ENCODE results near the gene CDK14. TPM values are rescaled to one million over a fixed set of nuclear protein-coding genes. Genes with fewer than 3 reads are reported as not detected.

The CDK14 gene
- total RNA-seq, 2 donors from 2014 or later: 0.49 to 1.7 TPM

GRCh38 chr7:90582164-90582563, 14.0 kb upstream of the CDK14 start:
- no peak for ATAC-seq (replicated peaks in 1 of 2)
- H3K36me3 Mint-ChIP-seq (ENCODE audit: insufficient read depth in 2 of 2): no peaks in the 10 kb centered on the region
- H3K4me3 Mint-ChIP-seq: no peak overlapping the region
- peaks cover 0 to 3% of the 10 kb centered on the region in 2 donors for H3K9me3 Mint-ChIP-seq
- no peak for DNase-seq
- H3K27ac Mint-ChIP-seq: no peak overlapping the region
- H3K4me1 Mint-ChIP-seq (ENCODE audit: low read depth): no peaks in the 10 kb centered on the region
- peaks cover 7% of the 10 kb centered on the region for H3K27me3 Mint-ChIP-seq (ENCODE audit: low read depth)

- no peak overlapping the region for H3K27ac Mint-ChIP-seq
- ATAC-seq (replicated peaks in 1 of 2) (no peak), DNase-seq (no peak)
- peaks cover 7% of the 10 kb centered on the region for H3K27me3 Mint-ChIP-seq (ENCODE audit: low read depth)
- peaks cover 0 to 3% of the 10 kb centered on the region in 2 donors for H3K9me3 Mint-ChIP-seq
- no peaks in the 10 kb centered on the region for H3K4me1 Mint-ChIP-seq (ENCODE audit: low read depth)
- H3K36me3 Mint-ChIP-seq (ENCODE audit: insufficient read depth in 2 of 2): no peaks in the 10 kb centered on the region
- no peak overlapping the region for H3K4me3 Mint-ChIP-seq
These were observed 11.7 kb upstream of the CDK14 start for GRCh38 chr7:90584378-90584777.

GRCh38 chr7:90586091-90586490, 10.0 kb upstream of the CDK14 start:
- peaks cover 7% of the 10 kb centered on the region for H3K27me3 Mint-ChIP-seq (ENCODE audit: low read depth)
- DNase-seq (no peak), ATAC-seq (replicated peaks in 1 of 2) (no peak)
- H3K4me3 Mint-ChIP-seq: no peak overlapping the region
- peaks cover 0 to 3% of the 10 kb centered on the region in 2 donors for H3K9me3 Mint-ChIP-seq
- H3K27ac Mint-ChIP-seq: no peak overlapping the region
- no peaks in the 10 kb centered on the region for H3K36me3 Mint-ChIP-seq (ENCODE audit: insufficient read depth in 2 of 2)
- no peaks in the 10 kb centered on the region for H3K4me1 Mint-ChIP-seq (ENCODE audit: low read depth)

GRCh38 chr7:90587766-90588165, 8.4 kb upstream of the CDK14 start:
- Mint-ChIP-seq H3K4me1 (ENCODE audit: low read depth) (no peaks in the 10 kb centered on the region), H3K27me3 (ENCODE audit: low read depth) (peaks cover 7% of the 10 kb centered on the region), H3K4me3 (no peak overlapping the region), H3K9me3 (no peaks in the 10 kb centered on the region), H3K36me3 (ENCODE audit: insufficient read depth in 2 of 2) (no peaks in the 10 kb centered on the region), H3K27ac (no peak overlapping the region)
- DNase-seq (no peak), ATAC-seq (replicated peaks in 1 of 2) (no peak)

GRCh38 chr7:90592033-90592432, 4.1 kb upstream of the CDK14 start:
- Mint-ChIP-seq H3K36me3 (ENCODE audit: insufficient read depth in 2 of 2) (no peaks in the 10 kb centered on the region), H3K4me1 (ENCODE audit: low read depth) (peaks cover 15% of the 10 kb centered on the region), H3K9me3 (no peaks in the 10 kb centered on the region), H3K4me3 (no peak overlapping the region), H3K27me3 (ENCODE audit: low read depth) (peaks cover 26% of the 10 kb centered on the region), H3K27ac (no peak overlapping the region)
- DNase-seq (no peak), ATAC-seq (replicated peaks in 1 of 2) (no peak)

GRCh38 chr7:90593205-90593604, 2.9 kb upstream of the CDK14 start:
- no peak for DNase-seq
- H3K27ac Mint-ChIP-seq: no peak overlapping the region
- no peak for ATAC-seq (replicated peaks in 1 of 2)
- H3K4me3 Mint-ChIP-seq: no peak overlapping the region
- H3K4me1 Mint-ChIP-seq (ENCODE audit: low read depth): peaks cover 21% of the 10 kb centered on the region
- H3K9me3 Mint-ChIP-seq: no peaks in the 10 kb centered on the region
- H3K36me3 Mint-ChIP-seq (ENCODE audit: insufficient read depth in 2 of 2): peaks cover 0 to 1% of the 10 kb centered on the region in 2 donors
- H3K27me3 Mint-ChIP-seq (ENCODE audit: low read depth): peaks cover 38% of the 10 kb centered on the region

GRCh38 chr7:90594751-90595317, 1.3 kb upstream of the CDK14 start:
- DNase-seq (no peak), ATAC-seq (replicated peaks in 1 of 2) (no peak)
- peaks cover 21% of the 10 kb centered on the region for H3K4me1 Mint-ChIP-seq (ENCODE audit: low read depth)
- no peak overlapping the region for H3K27ac Mint-ChIP-seq
- H3K27me3 Mint-ChIP-seq (ENCODE audit: low read depth): peaks cover 47% of the 10 kb centered on the region
- no peaks in the 10 kb centered on the region for H3K9me3 Mint-ChIP-seq
- peak overlapping the region; percentile 44 to 72 for H3K4me3 Mint-ChIP-seq
- peaks cover 0 to 1% of the 10 kb centered on the region in 2 donors for H3K36me3 Mint-ChIP-seq (ENCODE audit: insufficient read depth in 2 of 2)

- DNase-seq: no peak
- Mint-ChIP-seq H3K27ac (no peak overlapping the region), H3K4me1 (ENCODE audit: low read depth) (peaks cover 21% of the 10 kb centered on the region), H3K4me3 (peak overlapping the region; percentile 72 to 73), H3K27me3 (ENCODE audit: low read depth) (peaks cover 52% of the 10 kb centered on the region), H3K9me3 (no peaks in the 10 kb centered on the region), H3K36me3 (ENCODE audit: insufficient read depth in 2 of 2) (peaks cover 0 to 1% of the 10 kb centered on the region in 2 donors)
- ATAC-seq (replicated peaks in 1 of 2): peak in 1 of 2 donors; percentile 9
These were observed 750 bp upstream of the CDK14 start for GRCh38 chr7:90595342-90595800.

GRCh38 chr7:90596671-90597562, 796 bp downstream of the CDK14 start:
- Mint-ChIP-seq H3K27me3 (ENCODE audit: low read depth) (peaks cover 65% of the 10 kb centered on the region), H3K36me3 (ENCODE audit: insufficient read depth in 2 of 2) (peaks cover 0 to 1% of the 10 kb centered on the region in 2 donors), H3K27ac (no peak overlapping the region), H3K4me1 (ENCODE audit: low read depth) (peaks cover 21% of the 10 kb centered on the region), H3K4me3 (peak overlapping the region; percentile 79 to 84), H3K9me3 (no peaks in the 10 kb centered on the region)
- ATAC-seq (replicated peaks in 1 of 2) (no peak), DNase-seq (no peak)

- Mint-ChIP-seq H3K36me3 (ENCODE audit: insufficient read depth in 2 of 2) (peaks cover 0 to 1% of the 10 kb centered on the region in 2 donors), H3K27me3 (ENCODE audit: low read depth) (peaks cover 69% of the 10 kb centered on the region), H3K4me1 (ENCODE audit: low read depth) (peaks cover 21% of the 10 kb centered on the region), H3K27ac (no peak overlapping the region), H3K9me3 (no peaks in the 10 kb centered on the region), H3K4me3 (peak overlapping the region; percentile 69 to 84)
- no peak for ATAC-seq (replicated peaks in 1 of 2)
- no peak for DNase-seq
These were observed 1.6 kb downstream of the CDK14 start for GRCh38 chr7:90597563-90598253.

GRCh38 chr7:90599038-90599437, 2.9 kb downstream of the CDK14 start:
- H3K36me3 Mint-ChIP-seq (ENCODE audit: insufficient read depth in 2 of 2): peaks cover 0 to 1% of the 10 kb centered on the region in 2 donors
- peaks cover 21% of the 10 kb centered on the region for H3K4me1 Mint-ChIP-seq (ENCODE audit: low read depth)
- H3K27ac Mint-ChIP-seq: no peak overlapping the region
- H3K9me3 Mint-ChIP-seq: no peaks in the 10 kb centered on the region
- H3K27me3 Mint-ChIP-seq (ENCODE audit: low read depth): peaks cover 59% of the 10 kb centered on the region
- ATAC-seq (replicated peaks in 1 of 2) (no peak), DNase-seq (no peak)
- H3K4me3 Mint-ChIP-seq: no peak overlapping the region

GRCh38 chr7:90599892-90600555, 3.9 kb downstream of the CDK14 start:
- peaks cover 16% of the 10 kb centered on the region for H3K4me1 Mint-ChIP-seq (ENCODE audit: low read depth)
- peaks cover 51% of the 10 kb centered on the region for H3K27me3 Mint-ChIP-seq (ENCODE audit: low read depth)
- H3K9me3 Mint-ChIP-seq: no peaks in the 10 kb centered on the region
- ATAC-seq (replicated peaks in 1 of 2): no peak
- no peak overlapping the region for H3K4me3 Mint-ChIP-seq
- no peak for DNase-seq
- peaks cover 0 to 1% of the 10 kb centered on the region in 2 donors for H3K36me3 Mint-ChIP-seq (ENCODE audit: insufficient read depth in 2 of 2)
- no peak overlapping the region for H3K27ac Mint-ChIP-seq
